ENCODE results near the gene PLXNA4.

Gene PLXNA4

GRCh38 chr7:132371948-132372347, 204.3 kb downstream of the PLXNA4 start:
- no peak for DNase-seq (ENCODE audit: low read depth in 4 of 4, low spot score in 1 of 4)

GRCh38 chr7:132368246-132368900, 207.9 kb downstream of the PLXNA4 start:
- no peak for DNase-seq (ENCODE audit: low read depth in 4 of 4, low spot score in 1 of 4)

GRCh38 chr7:132367795-132368194, 208.5 kb downstream of the PLXNA4 start:
- no peak for DNase-seq (ENCODE audit: low read depth in 4 of 4, low spot score in 1 of 4)

- DNase-seq (ENCODE audit: low read depth in 4 of 4, low spot score in 1 of 4): no peak
Measured at GRCh38 chr7:132367004-132367403, 209.3 kb downstream of the PLXNA4 start.

GRCh38 chr7:132364226-132364625, 212.0 kb downstream of the PLXNA4 start:
- DNase-seq (ENCODE audit: low read depth in 4 of 4, low spot score in 1 of 4): no peak

- DNase-seq (ENCODE audit: low read depth in 4 of 4, low spot score in 1 of 4): no peak
Measured at GRCh38 chr7:132362059-132362458, 214.2 kb downstream of the PLXNA4 start.

- no peak for DNase-seq (ENCODE audit: low read depth in 4 of 4, low spot score in 1 of 4)
Measured at GRCh38 chr7:132361146-132361545, 215.1 kb downstream of the PLXNA4 start.

GRCh38 chr7:132359743-132360142, 216.5 kb downstream of the PLXNA4 start:
- DNase-seq (ENCODE audit: low read depth in 4 of 4, low spot score in 1 of 4): no peak

GRCh38 chr7:132355048-132355447, 221.2 kb downstream of the PLXNA4 start:
- DNase-seq (ENCODE audit: low read depth in 4 of 4, low spot score in 1 of 4): no peak

GRCh38 chr7:132354527-132354926, 221.7 kb downstream of the PLXNA4 start:
- no peak for DNase-seq (ENCODE audit: low read depth in 4 of 4, low spot score in 1 of 4)

- no peak for DNase-seq (ENCODE audit: low read depth in 4 of 4, low spot score in 1 of 4)
Measured at GRCh38 chr7:132353936-132354335, 222.3 kb downstream of the PLXNA4 start.

- no peak for DNase-seq (ENCODE audit: low read depth in 4 of 4, low spot score in 1 of 4)
Measured at GRCh38 chr7:132352800-132353199, 223.5 kb downstream of the PLXNA4 start.

GRCh38 chr7:132351954-132352499, 224.2 kb downstream of the PLXNA4 start:
- no peak for DNase-seq (ENCODE audit: low read depth in 4 of 4, low spot score in 1 of 4)

- DNase-seq (ENCODE audit: low read depth in 4 of 4, low spot score in 1 of 4): no peak
Measured at GRCh38 chr7:132350741-132351140, 225.5 kb downstream of the PLXNA4 start.

GRCh38 chr7:132349075-132349474, 227.2 kb downstream of the PLXNA4 start:
- no peak for DNase-seq (ENCODE audit: low read depth in 4 of 4, low spot score in 1 of 4)

- no peak for DNase-seq (ENCODE audit: low read depth in 4 of 4, low spot score in 1 of 4)
Measured at GRCh38 chr7:132348341-132348740, 227.9 kb downstream of the PLXNA4 start.

GRCh38 chr7:132347858-132348257, 228.4 kb downstream of the PLXNA4 start:
- no peak for DNase-seq (ENCODE audit: low read depth in 4 of 4, low spot score in 1 of 4)

GRCh38 chr7:132347123-132347522, 229.1 kb downstream of the PLXNA4 start:
- DNase-seq (ENCODE audit: low read depth in 4 of 4, low spot score in 1 of 4): no peak

GRCh38 chr7:132345543-132346129, 230.6 kb downstream of the PLXNA4 start:
- DNase-seq (ENCODE audit: low read depth in 4 of 4, low spot score in 1 of 4): no peak

GRCh38 chr7:132345030-132345429, 231.2 kb downstream of the PLXNA4 start:
- DNase-seq (ENCODE audit: low read depth in 4 of 4, low spot score in 1 of 4): no peak

GRCh38 chr7:132343199-132343598, 233.1 kb downstream of the PLXNA4 start:
- DNase-seq (ENCODE audit: low read depth in 4 of 4, low spot score in 1 of 4): no peak

GRCh38 chr7:132337450-132338080, 238.7 kb downstream of the PLXNA4 start:
- DNase-seq (ENCODE audit: low read depth in 4 of 4, low spot score in 1 of 4): no peak

Measured in stimulated activated CD4-positive, alpha-beta T cell treated with anti-CD3 and anti-CD28 coated beads, Interleukin-1b, Interleukin-23, amount 100 ng/mL, for 24 hours (primary cell).